ENCODE data around the gene GPR101. TPM values are rescaled to one million over a fixed set of nuclear protein-coding genes. Genes with fewer than 3 reads are reported as not detected.
"Not testable (repeated sequence)": the region's sequence is repeated elsewhere in the genome, so short reads cannot be mapped to it uniquely, and the experiment has no call there.

Gene GPR101
- total and polyA plus RNA-seq, 7 donors, result not detected

GRCh38 chrX:137031517-137032340 is 2.1 kb downstream of the GPR101 start:
- TF ChIP-seq POLR2A (IDR thresholded peaks at IDR 0.05) (no peak), CTCF (IDR thresholded peaks at IDR 0.05) (no peak), POLR2AphosphoS5 (IDR thresholded peaks at IDR 0.05) (no peak), EP300 (IDR thresholded peaks at IDR 0.05) (no peak)
- intact Hi-C loops (cut with DNase I), result no loop called here

GRCh38 chrX:137031039-137031438 is 2.8 kb downstream of the GPR101 start:
- WGBS, 2 donors, result 19 to 29% methylated on average over 16 of the region's 16 CpGs
- TF ChIP-seq CTCF (IDR thresholded peaks at IDR 0.05), result no peak
- H3K27me3 ChIP-seq, result peaks cover 7 to 39% (median 11%) of the 10 kb centered on the region in 3 donors
- intact Hi-C loops (cut with DNase I), result no loop called here
- no peaks in the 10 kb centered on the region for H3K36me3 ChIP-seq
- no peaks in the 10 kb centered on the region for H3K9me3 ChIP-seq
- no peak overlapping the region for H3K27ac ChIP-seq
- peaks cover 0 to 14% (median 9%) of the 10 kb centered on the region in 4 donors for H3K4me1 ChIP-seq
- H3K4me3 ChIP-seq, result no peak overlapping the region
- no peak for DNase-seq

More at GRCh38 chrX:137031517-137032340, 2.1 kb downstream of the GPR101 start:
- Histone ChIP-seq H3K27ac (no peak overlapping the region), H3K36me3 (no peaks in the 10 kb centered on the region), H3K27me3 (peaks cover 7 to 39% (median 11%) of the 10 kb centered on the region in 3 donors), H3K4me1 (peaks cover 0 to 14% (median 9%) of the 10 kb centered on the region in 4 donors), H3K4me3 (peak overlapping the region in 3 of 4 donors; percentile 25 to 42 (median 29)), H3K9me3 (no peaks in the 10 kb centered on the region)
- WGBS, 2 donors, result 2% methylated on average over 49 of the region's 49 CpGs
- DNase-seq, result no peak

- no peak for DNase-seq
- TF ChIP-seq POLR2AphosphoS5 (IDR thresholded peaks at IDR 0.05) (no peak), EP300 (IDR thresholded peaks at IDR 0.05) (no peak), POLR2A (IDR thresholded peaks at IDR 0.05) (no peak), CTCF (IDR thresholded peaks at IDR 0.05) (no peak)
- Histone ChIP-seq H3K9me3 (no peaks in the 10 kb centered on the region), H3K4me3 (no peak overlapping the region), H3K27ac (no peak overlapping the region), H3K27me3 (peaks cover 7 to 34% (median 7%) of the 10 kb centered on the region in 3 donors), H3K36me3 (no peaks in the 10 kb centered on the region), H3K4me1 (peaks cover 0 to 9% (median 6%) of the 10 kb centered on the region in 4 donors)
- intact Hi-C loops (cut with DNase I), result no loop called here
- 61 to 73% methylated on average over 2 of the region's 2 CpGs for WGBS, 2 donors
Measured at GRCh38 chrX:137028699-137029098, 5.1 kb downstream of the GPR101 start.

- Histone ChIP-seq H3K9me3 (no peaks in the 10 kb centered on the region), H3K4me1 (no peaks in the 10 kb centered on the region), H3K27me3 (peaks cover 0 to 7% (median 0%) of the 10 kb centered on the region in 3 donors), H3K4me3 (no peak overlapping the region), H3K27ac (no peak overlapping the region), H3K36me3 (no peaks in the 10 kb centered on the region)
- TF ChIP-seq POLR2AphosphoS5 (IDR thresholded peaks at IDR 0.05), result no peak
- no peak for TF ChIP-seq POLR2A (IDR thresholded peaks at IDR 0.05)
- TF ChIP-seq CTCF (IDR thresholded peaks at IDR 0.05), result no peak
- TF ChIP-seq EP300 (IDR thresholded peaks at IDR 0.05), result no peak
- DNase-seq, result no peak
- WGBS, 2 donors, result 33 to 42% methylated on average over 5 of the region's 5 CpGs
- intact Hi-C loops (cut with DNase I), result no loop called here
Measured at GRCh38 chrX:137025930-137026329, 7.9 kb downstream of the GPR101 start.

GRCh38 chrX:137000236-137000635 is 33.6 kb downstream of the GPR101 start:
- H3K9me3 ChIP-seq; H3K4me3 ChIP-seq; DNase-seq; H3K36me3 ChIP-seq; H3K27ac ChIP-seq; intact Hi-C loops (cut with DNase I); H3K27me3 ChIP-seq; H3K4me1 ChIP-seq: not testable (repeated sequence)
- WGBS, 2 donors, result 93 to 96% methylated on average over 19 to 26 of the region's 31 CpGs

Data from sigmoid colon (tissue), 7 donors.